ENCODE data around the gene DDI2.

Gene DDI2

GRCh38 chr1:15687446-15687845, 70.2 kb downstream of the DDI2 start:
- Histone ChIP-seq H2BK12ac (ENCODE audit: low read length in 2 of 2) (no peak overlapping the region), H3K9me3 (ENCODE audit: control insufficient read depth, low read length) (no peaks in the 10 kb centered on the region), H3K4ac (ENCODE audit: low read depth in 1 of 2, low read length in 2 of 2) (no peak overlapping the region), H3K27ac (ENCODE audit: low read length, poor library complexity, severe bottlenecking) (no peak overlapping the region), H3K23ac (ENCODE audit: low read length in 2 of 2) (no peak overlapping the region), H2BK120ac (ENCODE audit: low read depth, low read length) (no peak overlapping the region), H4K91ac (ENCODE audit: low read length) (no peak overlapping the region), H2AFZ (ENCODE audit: low read depth, low read length) (no peak overlapping the region), H3K36me3 (ENCODE audit: control insufficient read depth in 1 of 2, insufficient read depth in 2 of 2, low read depth in 1 of 2, low read length in 2 of 2) (peaks cover 6 to 19% of the 10 kb centered on the region in 2 experiments), H3K4me1 (ENCODE audit: control insufficient read depth, insufficient read depth, low read depth, low read length) (peaks cover 7% of the 10 kb centered on the region), H3K4me2 (ENCODE audit: low read length, poor library complexity, severe bottlenecking) (no peak overlapping the region), H2BK15ac (ENCODE audit: low read depth, poor library complexity, severe bottlenecking) (no peak overlapping the region), H3K9ac (ENCODE audit: low read length) (no peak overlapping the region), H3K79me1 (replicated peaks; ENCODE audit: low read length, poor library complexity, severe bottlenecking) (peaks cover 16% of the 10 kb centered on the region), H3K14ac (ENCODE audit: low read length in 2 of 2) (no peak overlapping the region), H4K8ac (ENCODE audit: low read length) (no peak overlapping the region), H3K18ac (ENCODE audit: low read depth in 1 of 2, low read length in 2 of 2) (no peak overlapping the region), H3K4me3 (ENCODE audit: insufficient read depth in 1 of 2, low read depth in 1 of 2, low read length in 2 of 2) (no peak overlapping the region), H2BK5ac (ENCODE audit: low read depth, low read length, poor library complexity, severe bottlenecking) (no peak overlapping the region), H3K27me3 (ENCODE audit: control insufficient read depth in 1 of 2, insufficient read depth in 1 of 2, low read length in 2 of 2) (no peaks in the 10 kb centered on the region), H2AK5ac (ENCODE audit: low read length, severe bottlenecking) (no peak overlapping the region)
- DNase-seq = no peak
- 78% methylated on average over 2 of the region's 2 CpGs for WGBS

GRCh38 chr1:15690317-15690716, 73.1 kb downstream of the DDI2 start:
- H3K18ac ChIP-seq (ENCODE audit: low read depth in 1 of 2, low read length in 2 of 2) = no peak overlapping the region
- no peak overlapping the region for H3K27ac ChIP-seq (ENCODE audit: low read length, poor library complexity, severe bottlenecking)
- H3K27me3 ChIP-seq (ENCODE audit: control insufficient read depth in 1 of 2, insufficient read depth in 1 of 2, low read length in 2 of 2) = no peaks in the 10 kb centered on the region
- H3K4me1 ChIP-seq (ENCODE audit: control insufficient read depth, insufficient read depth, low read depth, low read length) = no peaks in the 10 kb centered on the region
- peaks cover 34% of the 10 kb centered on the region for H3K79me1 ChIP-seq (replicated peaks; ENCODE audit: low read length, poor library complexity, severe bottlenecking)
- no peak overlapping the region for H3K23ac ChIP-seq (ENCODE audit: low read length in 2 of 2)
- H2AK5ac ChIP-seq (ENCODE audit: low read length, severe bottlenecking) = no peak overlapping the region
- no peak for DNase-seq
- no peak overlapping the region for H3K4me3 ChIP-seq (ENCODE audit: insufficient read depth in 1 of 2, low read depth in 1 of 2, low read length in 2 of 2)
- H4K91ac ChIP-seq (ENCODE audit: low read length) = no peak overlapping the region
- no peak overlapping the region for H2BK12ac ChIP-seq (ENCODE audit: low read length in 2 of 2)
- no peak overlapping the region for H3K4me2 ChIP-seq (ENCODE audit: low read length, poor library complexity, severe bottlenecking)
- H2BK120ac ChIP-seq (ENCODE audit: low read depth, low read length) = no peak overlapping the region
- no peak overlapping the region for H3K14ac ChIP-seq (ENCODE audit: low read length in 2 of 2)
- H2BK5ac ChIP-seq (ENCODE audit: low read depth, low read length, poor library complexity, severe bottlenecking) = no peak overlapping the region
- no peak overlapping the region for H4K8ac ChIP-seq (ENCODE audit: low read length)
- no peaks in the 10 kb centered on the region for H3K9me3 ChIP-seq (ENCODE audit: control insufficient read depth, low read length)
- H2BK15ac ChIP-seq (ENCODE audit: low read depth, poor library complexity, severe bottlenecking) = no peak overlapping the region
- no peak overlapping the region for H3K4ac ChIP-seq (ENCODE audit: low read depth in 1 of 2, low read length in 2 of 2)
- no peak overlapping the region for H3K9ac ChIP-seq (ENCODE audit: low read length)
- H3K36me3 ChIP-seq (ENCODE audit: control insufficient read depth in 1 of 2, insufficient read depth in 2 of 2, low read depth in 1 of 2, low read length in 2 of 2) = peaks cover 15 to 19% of the 10 kb centered on the region in 2 experiments
- no peak overlapping the region for H2AFZ ChIP-seq (ENCODE audit: low read depth, low read length)
- 100% methylated on average over 6 of the region's 6 CpGs for WGBS

- H2AFZ ChIP-seq (ENCODE audit: low read depth, low read length) = no peak overlapping the region
- H3K14ac ChIP-seq (ENCODE audit: low read length in 2 of 2) = no peak overlapping the region
- no peaks in the 10 kb centered on the region for H3K9me3 ChIP-seq (ENCODE audit: control insufficient read depth, low read length)
- H2BK15ac ChIP-seq (ENCODE audit: low read depth, poor library complexity, severe bottlenecking) = no peak overlapping the region
- no peak overlapping the region for H2BK5ac ChIP-seq (ENCODE audit: low read depth, low read length, poor library complexity, severe bottlenecking)
- peak; percentile 13 for DNase-seq
- no peak overlapping the region for H3K27ac ChIP-seq (ENCODE audit: low read length, poor library complexity, severe bottlenecking)
- peaks cover 15 to 23% of the 10 kb centered on the region in 2 experiments for H3K36me3 ChIP-seq (ENCODE audit: control insufficient read depth in 1 of 2, insufficient read depth in 2 of 2, low read depth in 1 of 2, low read length in 2 of 2)
- H3K4me3 ChIP-seq (ENCODE audit: insufficient read depth in 1 of 2, low read depth in 1 of 2, low read length in 2 of 2) = no peak overlapping the region
- no peak overlapping the region for H2BK120ac ChIP-seq (ENCODE audit: low read depth, low read length)
- no peak overlapping the region for H3K23ac ChIP-seq (ENCODE audit: low read length in 2 of 2)
- H3K4me1 ChIP-seq (ENCODE audit: control insufficient read depth, insufficient read depth, low read depth, low read length) = no peaks in the 10 kb centered on the region
- no peak overlapping the region for H2BK12ac ChIP-seq (ENCODE audit: low read length in 2 of 2)
- no peak overlapping the region for H4K91ac ChIP-seq (ENCODE audit: low read length)
- H4K8ac ChIP-seq (ENCODE audit: low read length) = no peak overlapping the region
- no peaks in the 10 kb centered on the region for H3K27me3 ChIP-seq (ENCODE audit: control insufficient read depth in 1 of 2, insufficient read depth in 1 of 2, low read length in 2 of 2)
- H3K18ac ChIP-seq (ENCODE audit: low read depth in 1 of 2, low read length in 2 of 2) = no peak overlapping the region
- H3K79me1 ChIP-seq (replicated peaks; ENCODE audit: low read length, poor library complexity, severe bottlenecking) = peaks cover 36% of the 10 kb centered on the region
- WGBS = 87% methylated on average over 11 of the region's 11 CpGs
- H2AK5ac ChIP-seq (ENCODE audit: low read length, severe bottlenecking) = no peak overlapping the region
- H3K4ac ChIP-seq (ENCODE audit: low read depth in 1 of 2, low read length in 2 of 2) = no peak overlapping the region
- H3K4me2 ChIP-seq (ENCODE audit: low read length, poor library complexity, severe bottlenecking) = no peak overlapping the region
- peak overlapping the region; percentile 68 for H3K9ac ChIP-seq (ENCODE audit: low read length)
Measured at GRCh38 chr1:15691434-15692032, 74.3 kb downstream of the DDI2 start.

GRCh38 chr1:15692121-15692682, 74.9 kb downstream of the DDI2 start:
- Histone ChIP-seq H3K23ac (ENCODE audit: low read length in 2 of 2) (no peak overlapping the region), H2AFZ (ENCODE audit: low read depth, low read length) (no peak overlapping the region), H3K27ac (ENCODE audit: low read length, poor library complexity, severe bottlenecking) (no peak overlapping the region), H3K14ac (ENCODE audit: low read length in 2 of 2) (no peak overlapping the region), H3K4ac (ENCODE audit: low read depth in 1 of 2, low read length in 2 of 2) (no peak overlapping the region), H3K36me3 (ENCODE audit: control insufficient read depth in 1 of 2, insufficient read depth in 2 of 2, low read depth in 1 of 2, low read length in 2 of 2) (peaks cover 19 to 30% of the 10 kb centered on the region in 2 experiments), H2BK120ac (ENCODE audit: low read depth, low read length) (no peak overlapping the region), H2BK12ac (ENCODE audit: low read length in 2 of 2) (no peak overlapping the region), H2BK15ac (ENCODE audit: low read depth, poor library complexity, severe bottlenecking) (no peak overlapping the region), H2AK5ac (ENCODE audit: low read length, severe bottlenecking) (no peak overlapping the region), H3K4me1 (ENCODE audit: control insufficient read depth, insufficient read depth, low read depth, low read length) (no peaks in the 10 kb centered on the region), H2BK5ac (ENCODE audit: low read depth, low read length, poor library complexity, severe bottlenecking) (no peak overlapping the region), H3K79me1 (replicated peaks; ENCODE audit: low read length, poor library complexity, severe bottlenecking) (peaks cover 39% of the 10 kb centered on the region), H3K18ac (ENCODE audit: low read depth in 1 of 2, low read length in 2 of 2) (peak overlapping the region in 1 of 2 experiments; percentile 34), H4K91ac (ENCODE audit: low read length) (no peak overlapping the region), H3K4me3 (ENCODE audit: insufficient read depth in 1 of 2, low read depth in 1 of 2, low read length in 2 of 2) (peak overlapping the region in 1 of 2 experiments; percentile 41), H4K8ac (ENCODE audit: low read length) (no peak overlapping the region), H3K27me3 (ENCODE audit: control insufficient read depth in 1 of 2, insufficient read depth in 1 of 2, low read length in 2 of 2) (no peaks in the 10 kb centered on the region), H3K9ac (ENCODE audit: low read length) (peak overlapping the region; percentile 68), H3K4me2 (ENCODE audit: low read length, poor library complexity, severe bottlenecking) (no peak overlapping the region), H3K9me3 (ENCODE audit: control insufficient read depth, low read length) (no peaks in the 10 kb centered on the region)
- peak; percentile 17 for DNase-seq
- 79% methylated on average over 5 of the region's 5 CpGs for WGBS

Data from mesenchymal stem cell (in vitro differentiated cells and primary cell).